Panc1 (cell line): ENCODE measurements around the gene PPM1N.

Experiments
- CTCF ChIP-seq: fragments of 450-650 bp; IDR thresholded peaks from 2 replicates; pipeline ENCODE4 v1.5.1; 2017; ENCODE audit warnings: mild to moderate bottlenecking
- POLR2AphosphoS5 ChIP-seq: IDR thresholded peaks from 2 replicates; pipeline ENCODE4 v1.6.1; 2012; ENCODE audit warnings: mild to moderate bottlenecking, low read depth, low read length, moderate library complexity

DNA sequence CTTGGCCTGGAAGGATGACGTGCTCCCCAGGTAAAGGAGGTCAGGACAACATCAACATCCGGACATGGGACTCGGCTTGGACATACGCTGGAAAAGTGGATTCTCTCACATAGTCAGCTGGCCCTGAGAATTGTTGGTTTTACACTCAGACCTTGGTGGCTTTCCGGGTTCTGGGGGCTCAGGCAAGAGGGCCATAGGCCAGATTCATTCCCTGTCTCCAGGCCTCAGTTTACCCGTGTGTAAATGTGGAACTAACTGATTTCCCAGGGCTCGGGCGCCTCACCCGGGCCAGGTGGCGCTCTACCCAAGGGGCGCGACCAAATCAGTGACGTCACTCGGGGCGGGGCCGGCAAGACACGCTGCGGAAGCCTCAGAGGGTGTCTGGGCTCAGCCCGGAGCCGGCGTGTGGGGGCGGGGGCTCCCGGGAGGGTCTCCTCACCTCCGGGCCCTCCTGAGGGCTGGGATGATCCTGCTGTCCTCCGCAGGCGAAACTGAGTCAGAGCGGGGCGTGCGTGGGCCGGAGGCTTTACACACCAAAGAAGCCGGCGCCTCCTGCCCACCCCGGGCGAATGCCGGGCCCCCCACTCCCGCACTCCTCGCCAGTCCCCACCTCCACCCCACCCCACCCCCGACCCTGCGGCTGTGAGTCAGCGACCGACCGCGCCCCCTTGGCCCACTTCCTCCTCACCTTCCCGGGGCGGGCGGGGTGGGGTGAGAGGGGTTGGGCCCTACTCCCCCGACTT is 8.2 kb downstream of the PPM1N start:
- peak; percentile 79; the same call in 1 of the 2 replicates for TF ChIP-seq CTCF
- TF ChIP-seq POLR2AphosphoS5: peak; percentile 72
